BJ (cell line): ENCODE measurements around the gene KIAA0825. TPM values are rescaled to one million over a fixed set of nuclear protein-coding genes. Genes with fewer than 3 reads are reported as not detected.
"Not testable (repeated sequence)": the region's sequence is repeated elsewhere in the genome, so short reads cannot be mapped to it uniquely, and the experiment has no call there.

Experiments used
- CTCF ChIA-PET: fragments of 350-600 bp; formaldehyde crosslinking; extraction: SDS; loops from one replicate; lab custom pipeline; 2021; ENCODE audit warnings: antibody characterized with exemption, inconsistent platforms; lab: Yijun Ruan, JAX
- POLR2A ChIA-PET: fragments of 300-600 bp; sonication (Branson Sonifier 250); formaldehyde crosslinking; extraction: SDS; loops from one replicate; lab custom pipeline; 2021; ENCODE audit warnings: antibody characterized with exemption; lab: Charles Lee
- DNase-seq: peaks from one replicate; pipeline ENCODE4 v3.0.0-alpha.2; 2011; ENCODE audit warnings: low read depth
- H3K27me3 ChIP-seq: 2 replicates; pipeline ENCODE4 v1.6.0; 2011; ENCODE audit warnings: low read length; ENCODE audit not compliant: control insufficient read depth, insufficient read depth
- H3K36me3 ChIP-seq: 2 replicates; pipeline ENCODE4 v1.5.1; 2011; ENCODE audit warnings: low read length; ENCODE audit not compliant: control insufficient read depth, insufficient read depth
- H3K4me3 ChIP-seq: 2 replicates; pipeline ENCODE4 v1.5.1; 2011; ENCODE audit warnings: low read depth, mild to moderate bottlenecking, control low read depth, low read length
- polyA plus RNA-seq: library from polyadenylated mRNA; depleted of rRNA; stranded (reverse); fragments of >200 nt; gene quantifications from 2 replicates; pipeline ENCODE4 v1.2.3, GENCODE V29; 2011
- TF ChIP-seq, protein P1 (sequence below): IDR thresholded peaks from 2 replicates; pipeline ENCODE4 v1.5.1; 2011; ENCODE audit warnings: low read depth, mild to moderate bottlenecking, control low read depth, inconsistent platforms, low read length, moderate library complexity; ENCODE audit not compliant: insufficient read depth

The KIAA0825 gene
- polyA plus RNA-seq, 1 experiment, result 0.69 TPM

DNA sequence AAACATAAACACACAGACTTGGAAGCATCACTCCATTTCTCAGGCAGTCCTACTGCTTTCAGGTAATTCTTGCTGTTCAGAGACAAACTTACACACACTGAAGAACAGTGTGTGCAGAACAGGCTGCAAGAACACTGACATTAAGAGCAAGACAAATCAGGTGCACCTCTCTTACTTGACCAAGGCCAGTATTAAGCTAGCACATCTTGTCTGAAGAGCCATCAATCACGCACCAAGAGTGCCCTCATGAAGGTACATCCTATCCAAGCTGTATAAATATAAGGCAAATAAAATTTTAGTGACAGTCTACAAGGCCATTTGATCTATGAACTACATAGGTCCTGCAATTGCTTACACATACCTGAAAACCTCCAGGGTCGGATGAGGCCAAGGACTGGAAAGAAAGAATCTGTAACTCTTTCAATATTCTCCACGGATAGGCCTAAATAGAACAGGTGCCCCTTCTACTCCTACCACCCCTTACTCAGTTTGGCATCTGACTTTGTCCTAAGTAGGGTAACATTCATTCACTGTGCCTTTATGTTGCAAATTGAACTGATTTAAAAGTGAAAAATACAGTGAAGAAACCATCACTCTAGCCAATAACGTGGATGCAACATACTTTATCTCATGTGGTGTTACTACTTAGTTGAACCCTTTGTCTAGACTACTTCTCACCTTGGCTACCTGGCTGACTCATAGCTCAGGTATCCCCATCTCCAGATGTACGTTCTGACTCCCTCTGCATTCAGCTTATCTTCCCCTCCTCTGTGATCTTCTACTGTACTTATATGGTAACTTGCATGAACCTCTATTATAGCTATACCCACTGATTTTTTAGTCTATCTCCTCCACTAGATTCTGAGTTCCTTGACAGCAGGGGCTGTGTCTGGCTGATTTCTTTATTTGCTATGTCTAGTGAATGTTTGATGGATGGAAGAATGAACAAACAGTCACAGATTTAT, 256.3 kb downstream of the KIAA0825 start:
- H3K36me3 ChIP-seq, result no peaks in the 10 kb centered on the region
- no peak for DNase-seq
- ChIA-PET CTCF (no interaction called here), POLR2A (no interaction called here)
- H3K27me3 ChIP-seq, result no peaks in the 10 kb centered on the region
- TF ChIP-seq, protein P1, sequence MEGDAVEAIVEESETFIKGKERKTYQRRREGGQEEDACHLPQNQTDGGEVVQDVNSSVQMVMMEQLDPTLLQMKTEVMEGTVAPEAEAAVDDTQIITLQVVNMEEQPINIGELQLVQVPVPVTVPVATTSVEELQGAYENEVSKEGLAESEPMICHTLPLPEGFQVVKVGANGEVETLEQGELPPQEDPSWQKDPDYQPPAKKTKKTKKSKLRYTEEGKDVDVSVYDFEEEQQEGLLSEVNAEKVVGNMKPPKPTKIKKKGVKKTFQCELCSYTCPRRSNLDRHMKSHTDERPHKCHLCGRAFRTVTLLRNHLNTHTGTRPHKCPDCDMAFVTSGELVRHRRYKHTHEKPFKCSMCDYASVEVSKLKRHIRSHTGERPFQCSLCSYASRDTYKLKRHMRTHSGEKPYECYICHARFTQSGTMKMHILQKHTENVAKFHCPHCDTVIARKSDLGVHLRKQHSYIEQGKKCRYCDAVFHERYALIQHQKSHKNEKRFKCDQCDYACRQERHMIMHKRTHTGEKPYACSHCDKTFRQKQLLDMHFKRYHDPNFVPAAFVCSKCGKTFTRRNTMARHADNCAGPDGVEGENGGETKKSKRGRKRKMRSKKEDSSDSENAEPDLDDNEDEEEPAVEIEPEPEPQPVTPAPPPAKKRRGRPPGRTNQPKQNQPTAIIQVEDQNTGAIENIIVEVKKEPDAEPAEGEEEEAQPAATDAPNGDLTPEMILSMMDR, result no peak
- no peak overlapping the region for H3K4me3 ChIP-seq

DNA sequence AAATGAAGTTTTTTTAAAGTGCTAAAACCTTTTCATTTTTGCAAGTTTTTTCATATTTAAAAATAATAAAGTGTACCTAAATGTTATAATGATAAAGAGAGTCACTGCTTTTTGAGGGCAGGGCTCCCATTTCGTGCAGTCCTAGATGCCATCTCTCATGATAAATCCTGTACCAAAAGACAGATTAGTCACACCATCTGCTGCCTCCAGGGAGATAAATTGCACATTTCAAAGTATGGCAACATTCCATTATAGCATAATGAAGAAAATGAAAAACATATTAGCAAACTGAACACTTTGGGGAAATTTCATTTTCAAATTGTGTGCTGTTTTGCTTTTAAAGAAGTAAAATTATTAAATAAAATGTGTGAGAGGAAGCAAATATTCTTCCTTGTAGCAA, 257.2 kb downstream of the KIAA0825 start:
- ChIA-PET CTCF (no interaction called here), POLR2A (no interaction called here)
- Histone ChIP-seq H3K27me3 (no peaks in the 10 kb centered on the region), H3K4me3 (no peak overlapping the region), H3K36me3 (no peaks in the 10 kb centered on the region)
- TF ChIP-seq, protein P1, result no peak
- no peak for DNase-seq

DNA sequence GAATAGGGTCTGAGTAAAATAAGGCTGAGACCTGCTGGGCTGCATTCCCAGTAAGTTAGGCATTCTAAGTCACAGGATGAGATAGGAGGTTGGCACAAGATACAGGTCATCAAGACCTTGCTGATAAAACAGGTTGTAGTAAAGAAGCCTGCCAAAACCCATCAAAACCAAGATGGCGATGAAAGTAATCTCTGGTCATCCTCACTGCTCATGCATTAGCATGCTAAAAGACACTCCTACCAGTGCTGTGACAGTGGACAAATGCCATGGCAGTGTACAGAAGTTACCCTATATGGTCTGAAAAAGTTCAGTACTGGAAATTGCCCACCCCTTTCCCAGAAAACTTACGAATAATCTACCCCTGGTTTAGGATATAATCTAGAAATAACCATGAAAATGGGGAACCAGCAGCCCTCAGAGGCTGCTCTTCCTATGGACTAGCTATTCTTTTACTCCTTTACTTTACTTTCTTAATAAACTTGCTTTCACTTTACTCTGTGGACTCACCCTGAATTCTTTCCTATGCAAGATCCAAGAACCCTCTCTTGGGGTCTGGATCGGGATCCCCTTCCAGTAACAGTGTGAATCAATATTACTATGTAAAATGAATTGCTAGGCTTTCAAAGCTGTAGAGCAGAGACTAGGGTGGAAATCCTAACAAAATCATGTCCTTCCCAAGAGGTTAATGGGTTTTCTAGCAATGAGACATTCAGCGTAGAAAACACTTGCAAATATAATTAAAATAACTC, 257.8 kb downstream of the KIAA0825 start:
- Histone ChIP-seq H3K27me3 (no peaks in the 10 kb centered on the region), H3K4me3 (no peak overlapping the region), H3K36me3 (no peaks in the 10 kb centered on the region)
- ChIA-PET POLR2A (no interaction called here), CTCF (no interaction called here)
- no peak for DNase-seq
- TF ChIP-seq, protein P1, result no peak

DNA sequence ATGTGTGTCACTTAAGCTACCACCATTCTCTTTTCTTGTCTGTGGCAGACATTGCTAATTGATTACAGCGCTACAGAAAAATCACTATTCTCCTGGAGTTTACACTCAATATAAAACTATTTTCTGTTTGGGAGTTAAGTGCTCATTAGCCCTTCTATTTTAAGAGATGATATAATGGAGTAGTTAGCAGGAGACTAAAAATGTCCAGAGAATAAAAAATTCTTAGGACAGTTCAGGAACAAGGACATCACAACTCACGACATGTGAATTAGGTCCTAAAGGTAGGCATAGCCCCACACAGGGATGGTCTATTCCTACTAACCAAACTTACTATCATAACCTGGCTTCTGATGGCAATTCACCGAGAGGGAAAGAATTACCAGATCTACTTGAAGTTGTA, 258.5 kb downstream of the KIAA0825 start:
- POLR2A ChIA-PET, result no interaction called here
- CTCF ChIA-PET, result no interaction called here
- TF ChIP-seq, protein P1, result no peak

DNA sequence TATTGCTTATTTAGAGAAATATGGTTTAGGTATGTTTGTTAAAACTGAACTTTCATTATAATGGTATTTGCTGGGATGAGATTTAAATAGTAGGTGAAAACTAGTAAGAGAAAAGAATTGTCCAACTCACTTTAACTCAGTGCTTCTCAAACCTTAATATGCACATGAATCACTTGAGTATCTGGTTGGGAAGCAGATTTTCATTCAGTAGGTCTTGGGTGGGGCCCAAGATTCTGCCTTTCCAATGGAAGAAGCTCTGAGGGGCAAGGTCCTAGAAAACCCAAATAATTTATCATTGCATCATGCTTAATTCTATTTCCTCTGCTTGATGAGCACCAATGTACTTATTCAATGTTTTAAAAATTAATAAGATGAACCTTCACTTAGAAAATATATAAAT, 262.6 kb downstream of the KIAA0825 start:
- CTCF ChIA-PET, result interaction anchor here (0.6 kb wide), 1 partner anchor 191 kb away, joined by 3 read pairs; no protein-coding TSS in a partner anchor
- Histone ChIP-seq H3K27me3 (no peaks in the 10 kb centered on the region), H3K4me3 (no peak overlapping the region), H3K36me3 (no peaks in the 10 kb centered on the region)
- POLR2A ChIA-PET, result no interaction called here
- TF ChIP-seq, protein P1, result no peak
- no peak for DNase-seq

More for the DNA sequence above, 258.5 kb downstream of the KIAA0825 start:
- no peaks in the 10 kb centered on the region for H3K27me3 ChIP-seq
- no peak for DNase-seq
- H3K4me3 ChIP-seq, result no peak overlapping the region
- H3K36me3 ChIP-seq, result no peaks in the 10 kb centered on the region

DNA sequence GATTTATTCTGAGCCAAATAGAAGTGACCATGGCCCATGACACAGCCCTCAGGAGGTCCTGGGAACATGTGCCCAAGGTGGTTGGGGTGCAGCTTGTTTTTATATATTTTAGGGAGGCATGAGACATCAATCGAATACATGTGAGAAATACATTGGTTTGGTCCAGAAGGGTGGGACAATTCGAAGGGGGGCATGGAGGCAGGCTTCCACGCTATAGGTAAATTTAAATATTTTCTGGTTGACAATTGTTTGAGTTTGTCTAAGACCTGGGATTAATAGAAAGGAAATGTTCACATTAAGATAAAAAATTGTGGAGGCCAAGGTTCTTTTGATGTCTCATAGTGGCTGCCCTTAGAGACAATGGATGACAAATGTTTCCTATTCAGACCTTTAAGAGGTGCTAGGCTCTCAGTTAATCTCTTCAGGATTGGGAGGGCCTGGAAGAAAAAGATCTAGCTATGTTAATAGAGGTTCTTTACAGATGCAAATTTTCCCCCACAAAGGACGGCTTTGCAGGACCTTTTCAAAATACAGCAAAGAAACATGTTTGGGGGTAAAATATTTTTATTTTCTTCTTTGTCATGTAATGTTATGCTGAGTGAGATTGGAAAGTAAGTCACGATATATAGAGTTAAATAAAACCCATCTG, 263.4 kb downstream of the KIAA0825 start:
- H3K36me3 ChIP-seq, DNase-seq, H3K27me3 ChIP-seq, H3K4me3 ChIP-seq, CTCF ChIA-PET, POLR2A ChIA-PET: not testable (repeated sequence)
